H9 (cell line): Measurements from ENCODE around the gene CCDC85A. TPM values are rescaled to one million over a fixed set of nuclear protein-coding genes. Genes with fewer than 3 reads are reported as not detected.

ENCODE experiments used
- DNase-seq: peaks from one replicate; pipeline ENCODE4 v3.0.0-alpha.2; 2017
- H2AFZ ChIP-seq: one replicate; pipeline ENCODE4 v1.6.1; 2013; ENCODE audit warnings: mild to moderate bottlenecking, low read length, control low read depth, moderate library complexity
- H2AK5ac ChIP-seq: 2 replicates; pipeline ENCODE4 v1.6.1; 2013; ENCODE audit warnings: low read length, control low read depth, mixed read lengths; ENCODE audit not compliant: insufficient read length
- H2BK120ac ChIP-seq: one replicate; pipeline ENCODE4 v1.6.1; 2013; ENCODE audit warnings: low read depth, mild to moderate bottlenecking, low read length, control low read depth, inconsistent platforms; ENCODE audit not compliant: poor library complexity, severe bottlenecking
- H2BK12ac ChIP-seq: 2 replicates; pipeline ENCODE4 v1.6.1; 2013; ENCODE audit warnings: low read length, control low read depth, mixed read lengths, low read depth; ENCODE audit not compliant: insufficient read length
- H2BK15ac ChIP-seq: 2 replicates; pipeline ENCODE4 v1.6.1; 2013; ENCODE audit warnings: low read depth, low read length, control low read depth
- H2BK20ac ChIP-seq: one replicate; pipeline ENCODE4 v1.6.1; 2013; ENCODE audit warnings: low read depth, mild to moderate bottlenecking, low read length, control low read depth, inconsistent platforms; ENCODE audit not compliant: poor library complexity, severe bottlenecking
- H2BK5ac ChIP-seq: 2 replicates; pipeline ENCODE4 v1.6.1; 2013; ENCODE audit warnings: low read length, control low read depth, mixed read lengths; ENCODE audit not compliant: insufficient read length
- H3K14ac ChIP-seq: 2 replicates; pipeline ENCODE4 v1.6.1; 2013; ENCODE audit warnings: low read length, control low read depth; ENCODE audit not compliant: insufficient read depth
- H3K18ac ChIP-seq: 2 replicates; pipeline ENCODE4 v1.6.1; 2013; ENCODE audit warnings: low read depth, mild to moderate bottlenecking, mixed read lengths, low read length, control low read depth; ENCODE audit not compliant: insufficient read length
- H3K23ac ChIP-seq: 2 replicates; pipeline ENCODE4 v1.6.1; 2013; ENCODE audit warnings: low read length, control low read depth, mixed read lengths, low read depth; ENCODE audit not compliant: insufficient read length
- H3K23me2 ChIP-seq: 2 replicates; pipeline ENCODE4 v1.6.1; 2013; ENCODE audit warnings: low read depth, mild to moderate bottlenecking, mixed read lengths, low read length, control low read depth; ENCODE audit not compliant: insufficient read length, poor library complexity, severe bottlenecking
- H3K27ac ChIP-seq: 2 replicates; pipeline ENCODE4 v1.5.1; 2013; ENCODE audit warnings: low read length, control low read depth, mixed read lengths, low read depth; ENCODE audit not compliant: insufficient read length
- H3K27me3 ChIP-seq: 2 replicates; pipeline ENCODE4 v1.6.1; 2013; ENCODE audit warnings: low read length, control low read depth, inconsistent platforms; ENCODE audit not compliant: insufficient read depth
- H3K4ac ChIP-seq: 2 replicates; pipeline ENCODE4 v1.6.1; 2013; ENCODE audit warnings: low read depth, mild to moderate bottlenecking, control low read depth, inconsistent platforms, low read length, moderate library complexity
- H3K4me1 ChIP-seq: 2 replicates; pipeline ENCODE4 v1.6.1; 2013; ENCODE audit warnings: low read length, control low read depth, inconsistent platforms; ENCODE audit not compliant: insufficient read depth
- H3K4me2 ChIP-seq: 2 replicates; pipeline ENCODE4 v1.6.1; 2013; ENCODE audit warnings: low read length, control low read depth, mixed read lengths; ENCODE audit not compliant: insufficient read length, insufficient read depth
- H3K56ac ChIP-seq: 2 replicates; pipeline ENCODE4 v1.6.1; 2013; ENCODE audit warnings: low read depth, mild to moderate bottlenecking, mixed read lengths, low read length, control low read depth; ENCODE audit not compliant: insufficient read length
- H3K79me1 ChIP-seq: 2 replicates; pipeline ENCODE4 v1.6.1; 2013; ENCODE audit warnings: low read depth, mild to moderate bottlenecking, moderate library complexity, low read length, control low read depth, inconsistent platforms; ENCODE audit not compliant: insufficient read depth, poor library complexity, severe bottlenecking
- H3K79me2 ChIP-seq: 2 replicates; pipeline ENCODE4 v1.6.1; 2013; ENCODE audit warnings: low read length, control low read depth, inconsistent platforms; ENCODE audit not compliant: insufficient read depth
- H3K9ac ChIP-seq: 2 replicates; pipeline ENCODE4 v1.6.1; 2013; ENCODE audit warnings: low read length, control low read depth, mixed read lengths; ENCODE audit not compliant: insufficient read length; ENCODE audit errors: extremely low read depth
- H3K9me3 ChIP-seq: one replicate; pipeline ENCODE4 v1.6.1; 2013; ENCODE audit warnings: low read depth, low read length, inconsistent platforms; ENCODE audit not compliant: control insufficient read depth
- H3T11ph ChIP-seq: one replicate; pipeline ENCODE4 v1.6.1; 2013; ENCODE audit warnings: mild to moderate bottlenecking, low read length, control low read depth, inconsistent platforms
- H4K20me1 ChIP-seq: one replicate; pipeline ENCODE4 v1.6.1; 2013; ENCODE audit not compliant: control insufficient read depth, insufficient read length, insufficient read depth
- H4K5ac ChIP-seq: 2 replicates; pipeline ENCODE4 v1.6.1; 2013; ENCODE audit warnings: low read depth, mild to moderate bottlenecking, mixed read lengths, low read length, control low read depth; ENCODE audit not compliant: insufficient read length
- H4K8ac ChIP-seq: replicated peaks from 2 replicates; pipeline ENCODE4 v1.6.1; 2013; ENCODE audit warnings: low read length, control low read depth, mixed read lengths, low read depth; ENCODE audit not compliant: insufficient read length
- H4K91ac ChIP-seq: 2 replicates; pipeline ENCODE4 v1.6.1; 2013; ENCODE audit warnings: low read depth, mild to moderate bottlenecking, moderate library complexity, mixed read lengths, low read length, control low read depth; ENCODE audit not compliant: insufficient read length
- H3K27ac Mint-ChIP-seq, 3 experiments: 2 replicates in 2 of 3; 3 replicates in 1 of 3; pipeline ENCODE4 v1.8.0; 2020 to 2021; ENCODE audit warnings: mixed read lengths in 3 of 3, mild to moderate bottlenecking in 1 of 3, moderate library complexity in 1 of 3
- H3K27me3 Mint-ChIP-seq: 2 replicates; pipeline ENCODE4 v1.8.0; 2021; ENCODE audit warnings: low read depth, mild to moderate bottlenecking, moderate library complexity, mixed read lengths
- H3K36me3 Mint-ChIP-seq, 3 experiments: 2 replicates in 2 of 3; 3 replicates in 1 of 3; pipeline ENCODE4 v1.8.0; 2020 to 2021; ENCODE audit warnings: low read depth in 3 of 3, mixed read lengths in 3 of 3; ENCODE audit not compliant: insufficient read depth in 1 of 3
- H3K4me1 Mint-ChIP-seq, 2 experiments: 2 replicates each; pipeline ENCODE4 v1.8.0; 2020; ENCODE audit warnings: mixed read lengths in 2 of 2
- H3K4me3 Mint-ChIP-seq, 2 experiments: 2 replicates in 1 of 2; 3 replicates in 1 of 2; pipeline ENCODE4 v1.8.0; 2020 to 2021; ENCODE audit warnings: mild to moderate bottlenecking in 2 of 2, mixed read lengths in 2 of 2, moderate library complexity in 1 of 2
- H3K9me3 Mint-ChIP-seq, 2 experiments: 2 replicates in 1 of 2; 3 replicates in 1 of 2; pipeline ENCODE4 v1.8.0; 2020; ENCODE audit warnings: mild to moderate bottlenecking in 2 of 2, mixed read lengths in 2 of 2, moderate library complexity in 1 of 2
- CTCF ChIP-seq: fragments of 200-600 bp; sonication (generic); conservative IDR thresholded peaks from 3 replicates; pipeline ENCODE4 v1.8.0; 2021; ENCODE audit warnings: antibody characterized with exemption, mild to moderate bottlenecking
- WGBS: extraction: QIAGEN DNeasy Blood & Tissue Kit; methylation state at CpG from one replicate; pipeline ENCODE4 v1.1.7; 2013; ENCODE audit warnings: missing lambda C conversion rate, low lambda C conversion rate, mixed read lengths; ENCODE audit not compliant: insufficient read length; ENCODE audit errors: extremely low coverage; 5-methylcytosine and 5-hydroxymethylcytosine counted together
- total RNA-seq: library from RNA; stranded (reverse); gene quantifications from 2 replicates; pipeline ENCODE4 v1.2.1, GENCODE V29; 2021

CCDC85A gene
- total RNA-seq, 1 experiment from 2014 or later = 0.17 TPM

- no peaks in the 10 kb centered on the region for H3K27me3 ChIP-seq
- H3K4me1 ChIP-seq = no peaks in the 10 kb centered on the region
- no peaks in the 10 kb centered on the region for H3K9me3 ChIP-seq
- H2AK5ac ChIP-seq = no peak overlapping the region
- Mint-ChIP-seq H3K9me3 (no peaks in the 10 kb centered on the region), H3K4me1 (no peaks in the 10 kb centered on the region), H3K4me3 (no peak overlapping the region), H3K27me3 (no peaks in the 10 kb centered on the region), H3K27ac (no peak overlapping the region), H3K36me3 (no peaks in the 10 kb centered on the region)
- no peak overlapping the region for H2BK20ac ChIP-seq
- H4K8ac ChIP-seq = no peak overlapping the region
- H3K23me2 ChIP-seq = no peaks in the 10 kb centered on the region
- H2BK120ac ChIP-seq = no peak overlapping the region
- no peak overlapping the region for H4K5ac ChIP-seq
- H4K91ac ChIP-seq = no peak overlapping the region
- no peak overlapping the region for H3K4me2 ChIP-seq
- no peak for TF ChIP-seq CTCF
- H3K9ac ChIP-seq = no peak overlapping the region
- H2BK12ac ChIP-seq = no peak overlapping the region
- no peak overlapping the region for H2BK5ac ChIP-seq
- no peaks in the 10 kb centered on the region for H4K20me1 ChIP-seq
- H2BK15ac ChIP-seq = no peak overlapping the region
- no CpG with 5 or more reads among the region's 6 CpGs for WGBS
- no peak for DNase-seq
- no peaks in the 10 kb centered on the region for H3K79me2 ChIP-seq
- no peak overlapping the region for H3K23ac ChIP-seq
- no peak overlapping the region for H3T11ph ChIP-seq
- no peak overlapping the region for H3K56ac ChIP-seq
- no peak overlapping the region for H3K18ac ChIP-seq
- no peak overlapping the region for H3K14ac ChIP-seq
- H3K4ac ChIP-seq = no peak overlapping the region
- no peak overlapping the region for H3K27ac ChIP-seq
- no peaks in the 10 kb centered on the region for H3K79me1 ChIP-seq
- H2AFZ ChIP-seq = no peak overlapping the region
These were observed 188.4 kb downstream of the CCDC85A start for GRCh38 chr2:56372071-56372656.
